Measurements from ENCODE around the gene BBS2. TPM values are rescaled to one million over a fixed set of nuclear protein-coding genes. Genes with fewer than 3 reads are reported as not detected.

The BBS2 gene
- total and polyA plus RNA-seq, 11 donors = 12.2 to 76.2 (median 43.1) TPM

DNA sequence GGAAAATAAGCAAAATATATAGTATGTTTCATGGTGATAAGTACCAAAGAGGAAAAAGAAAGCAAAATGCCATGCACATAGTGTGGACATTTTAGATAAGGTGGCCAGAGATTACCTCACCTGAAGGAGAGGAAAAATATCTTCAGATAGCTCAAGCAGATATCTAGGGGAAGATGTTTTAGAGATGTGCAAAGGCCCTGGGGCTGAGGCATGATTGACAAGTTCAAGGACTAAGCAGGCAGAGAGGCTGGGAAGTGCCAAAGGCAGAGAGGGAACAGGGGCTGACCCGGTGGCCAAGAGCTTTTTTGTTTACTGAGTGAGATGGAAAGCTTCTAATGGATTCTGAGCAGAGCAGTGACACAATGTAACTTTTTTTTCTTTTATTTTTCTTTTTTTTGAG lies 40.6 kb upstream of the BBS2 start:
- TF ChIP-seq, protein P1, sequence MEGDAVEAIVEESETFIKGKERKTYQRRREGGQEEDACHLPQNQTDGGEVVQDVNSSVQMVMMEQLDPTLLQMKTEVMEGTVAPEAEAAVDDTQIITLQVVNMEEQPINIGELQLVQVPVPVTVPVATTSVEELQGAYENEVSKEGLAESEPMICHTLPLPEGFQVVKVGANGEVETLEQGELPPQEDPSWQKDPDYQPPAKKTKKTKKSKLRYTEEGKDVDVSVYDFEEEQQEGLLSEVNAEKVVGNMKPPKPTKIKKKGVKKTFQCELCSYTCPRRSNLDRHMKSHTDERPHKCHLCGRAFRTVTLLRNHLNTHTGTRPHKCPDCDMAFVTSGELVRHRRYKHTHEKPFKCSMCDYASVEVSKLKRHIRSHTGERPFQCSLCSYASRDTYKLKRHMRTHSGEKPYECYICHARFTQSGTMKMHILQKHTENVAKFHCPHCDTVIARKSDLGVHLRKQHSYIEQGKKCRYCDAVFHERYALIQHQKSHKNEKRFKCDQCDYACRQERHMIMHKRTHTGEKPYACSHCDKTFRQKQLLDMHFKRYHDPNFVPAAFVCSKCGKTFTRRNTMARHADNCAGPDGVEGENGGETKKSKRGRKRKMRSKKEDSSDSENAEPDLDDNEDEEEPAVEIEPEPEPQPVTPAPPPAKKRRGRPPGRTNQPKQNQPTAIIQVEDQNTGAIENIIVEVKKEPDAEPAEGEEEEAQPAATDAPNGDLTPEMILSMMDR (IDR thresholded peaks at IDR 0.05) = no peak
- TF ChIP-seq POLR2A (IDR thresholded peaks at IDR 0.05) = no peak
- no peaks in the 10 kb centered on the region for H3K4me1 ChIP-seq
- no peak overlapping the region for H3K4me3 ChIP-seq
- intact Hi-C loops (cut with DNase I) = no loop called here
- WGBS, 4 donors = 33 to 79% (median 54%) methylated on average over 1 of the region's 1 CpG
- peaks cover 0 to 15% (median 0%) of the 10 kb centered on the region in 9 donors for H3K27me3 ChIP-seq
- H3K9me3 ChIP-seq = no peaks in the 10 kb centered on the region
- ATAC-seq = no peak
- DNase-seq = no peak
- no peak overlapping the region for H3K27ac ChIP-seq
- no peaks in the 10 kb centered on the region for H3K36me3 ChIP-seq

DNA sequence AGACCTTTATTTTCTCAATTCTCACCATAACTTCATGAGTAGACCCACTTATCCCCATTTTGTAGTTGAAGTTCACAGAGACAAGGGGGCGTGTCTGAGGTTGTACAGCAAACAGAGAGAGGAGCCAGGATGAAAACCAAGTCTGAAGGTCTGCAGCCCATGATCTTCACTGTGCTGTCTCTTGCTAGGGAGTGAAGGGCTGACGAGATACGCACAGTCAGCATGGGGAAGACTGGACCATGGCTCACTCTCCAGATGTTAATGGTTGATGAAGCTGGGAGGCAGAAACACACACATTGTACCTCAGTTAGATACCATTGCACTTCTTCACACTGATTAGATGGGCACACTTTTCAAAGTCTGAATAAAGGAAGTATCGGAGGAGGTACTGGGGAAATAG lies 39.3 kb upstream of the BBS2 start:
- no peak for ATAC-seq
- H3K9me3 ChIP-seq = no peaks in the 10 kb centered on the region
- no peaks in the 10 kb centered on the region for H3K4me1 ChIP-seq
- no peak overlapping the region for H3K4me3 ChIP-seq
- no peak overlapping the region for H3K27ac ChIP-seq
- no peaks in the 10 kb centered on the region for H3K36me3 ChIP-seq
- no peak for DNase-seq
- intact Hi-C loops (cut with DNase I) = no loop called here
- WGBS, 4 donors = 87 to 89% (median 88%) methylated on average over 4 of the region's 4 CpGs
- TF ChIP-seq, protein P1 (IDR thresholded peaks at IDR 0.05) = no peak
- TF ChIP-seq POLR2A (IDR thresholded peaks at IDR 0.05) = no peak
- H3K27me3 ChIP-seq = peaks cover 0 to 10% (median 0%) of the 10 kb centered on the region in 9 donors

- Histone ChIP-seq H3K27me3 (peaks cover 0 to 10% (median 0%) of the 10 kb centered on the region in 9 donors), H3K27ac (no peak overlapping the region), H3K4me3 (no peak overlapping the region), H3K36me3 (no peaks in the 10 kb centered on the region), H3K9me3 (no peaks in the 10 kb centered on the region), H3K4me1 (no peaks in the 10 kb centered on the region)
- DNase-seq (no peak), ATAC-seq (no peak)
- intact Hi-C loops (cut with DNase I) = no loop called here
- TF ChIP-seq, protein P1 (IDR thresholded peaks at IDR 0.05) = no peak
- TF ChIP-seq POLR2A (IDR thresholded peaks at IDR 0.05) = no peak
- WGBS, 4 donors = 64 to 75% (median 73%) methylated on average over 8 of the region's 8 CpGs
These were observed 38.4 kb upstream of the BBS2 start for GRCh38 chr16:56558024-56558747.

DNA sequence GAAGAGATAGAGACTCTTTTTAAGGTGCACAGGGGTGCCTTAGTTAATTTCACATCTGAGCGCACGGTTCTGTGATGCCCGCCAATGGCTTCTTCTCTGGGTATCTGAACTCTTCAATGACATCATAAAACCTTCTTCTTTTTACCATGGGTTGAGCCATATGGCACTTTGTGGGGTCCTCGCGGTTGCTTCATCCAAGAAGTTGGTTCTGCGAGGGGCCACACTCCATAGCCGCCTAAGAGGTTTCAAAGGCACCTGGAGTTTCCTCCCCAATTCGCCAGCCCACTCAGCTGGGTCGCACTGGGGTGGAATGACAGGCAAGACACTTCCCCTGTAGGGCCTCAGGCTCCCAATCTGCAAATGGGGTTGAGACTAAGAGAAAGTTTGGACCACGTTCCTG lies 34.6 kb upstream of the BBS2 start:
- intact Hi-C loops (cut with DNase I) = no loop called here
- no peaks in the 10 kb centered on the region for H3K9me3 ChIP-seq
- H3K4me1 ChIP-seq = peaks cover 0 to 13% (median 8%) of the 10 kb centered on the region in 12 donors
- no peak overlapping the region for H3K27ac ChIP-seq
- DNase-seq (no peak), ATAC-seq (no peak)
- no peak overlapping the region for H3K4me3 ChIP-seq
- TF ChIP-seq POLR2A (IDR thresholded peaks at IDR 0.05) = no peak
- TF ChIP-seq, protein P1 (IDR thresholded peaks at IDR 0.05) = no peak
- peaks cover 0 to 10% (median 0%) of the 10 kb centered on the region in 9 donors for H3K27me3 ChIP-seq
- no peaks in the 10 kb centered on the region for H3K36me3 ChIP-seq
- 87 to 96% (median 92%) methylated on average over 10 of the region's 10 CpGs for WGBS, 4 donors
